GM19099 (cell line): ENCODE data around the gene MAPK8IP1.

Source experiments
- POLR2A ChIP-seq: IDR thresholded peaks from 3 replicates; pipeline ENCODE4 v1.6.1; 2011; ENCODE audit warnings: low read depth; ENCODE audit not compliant: insufficient read length; ENCODE audit errors: extremely low read depth

Gene MAPK8IP1

GRCh38 chr11:45855308-45855707 lies 30.1 kb upstream of the MAPK8IP1 start:
- TF ChIP-seq POLR2A = no peak

- TF ChIP-seq POLR2A = no peak
Observed at GRCh38 chr11:45856044-45856468, 29.4 kb upstream of the MAPK8IP1 start.

- TF ChIP-seq POLR2A = no peak
Observed at GRCh38 chr11:45857961-45858474, 27.4 kb upstream of the MAPK8IP1 start.

- TF ChIP-seq POLR2A = no peak
Observed at GRCh38 chr11:45858751-45859398, 26.6 kb upstream of the MAPK8IP1 start.

- no peak for TF ChIP-seq POLR2A
Observed at GRCh38 chr11:45859661-45860140, 25.8 kb upstream of the MAPK8IP1 start.

GRCh38 chr11:45860348-45860747 lies 25.1 kb upstream of the MAPK8IP1 start:
- no peak for TF ChIP-seq POLR2A

- no peak for TF ChIP-seq POLR2A
Observed at GRCh38 chr11:45860764-45861510, 24.5 kb upstream of the MAPK8IP1 start.

- no peak for TF ChIP-seq POLR2A
Observed at GRCh38 chr11:45864041-45864440, 21.4 kb upstream of the MAPK8IP1 start.

GRCh38 chr11:45869551-45869950 lies 15.9 kb upstream of the MAPK8IP1 start:
- no peak for TF ChIP-seq POLR2A

GRCh38 chr11:45870706-45871105 lies 14.7 kb upstream of the MAPK8IP1 start:
- TF ChIP-seq POLR2A = no peak

- no peak for TF ChIP-seq POLR2A
Observed at GRCh38 chr11:45871638-45872037, 13.8 kb upstream of the MAPK8IP1 start.

- TF ChIP-seq POLR2A = no peak
Observed at GRCh38 chr11:45872651-45873356, 12.6 kb upstream of the MAPK8IP1 start.

GRCh38 chr11:45876401-45876800 lies 9.1 kb upstream of the MAPK8IP1 start:
- no peak for TF ChIP-seq POLR2A

- TF ChIP-seq POLR2A = no peak
Observed at GRCh38 chr11:45877221-45877620, 8.2 kb upstream of the MAPK8IP1 start.

GRCh38 chr11:45877845-45878244 lies 7.6 kb upstream of the MAPK8IP1 start:
- no peak for TF ChIP-seq POLR2A
